PC-9 (cell line): ENCODE data around the gene PRLH.
"Not testable (repeated sequence)": the region's sequence is repeated elsewhere in the genome, so short reads cannot be mapped to it uniquely, and the experiment has no call there.

ENCODE experiments used
- EZH2 ChIP-seq: fragments of 200-600 bp; sonication (generic); IDR thresholded peaks from 2 replicates; pipeline ENCODE4 v1.8.0; 2017; ENCODE audit warnings: antibody characterized with exemption, low read depth
- TF ChIP-seq, protein P1 (sequence below): fragments of 200-600 bp; sonication (generic); conservative IDR thresholded peaks from 2 replicates; pipeline ENCODE4 v1.6.1; 2017; ENCODE audit warnings: mixed run types, antibody characterized with exemption, mild to moderate bottlenecking, moderate library complexity

DNA sequence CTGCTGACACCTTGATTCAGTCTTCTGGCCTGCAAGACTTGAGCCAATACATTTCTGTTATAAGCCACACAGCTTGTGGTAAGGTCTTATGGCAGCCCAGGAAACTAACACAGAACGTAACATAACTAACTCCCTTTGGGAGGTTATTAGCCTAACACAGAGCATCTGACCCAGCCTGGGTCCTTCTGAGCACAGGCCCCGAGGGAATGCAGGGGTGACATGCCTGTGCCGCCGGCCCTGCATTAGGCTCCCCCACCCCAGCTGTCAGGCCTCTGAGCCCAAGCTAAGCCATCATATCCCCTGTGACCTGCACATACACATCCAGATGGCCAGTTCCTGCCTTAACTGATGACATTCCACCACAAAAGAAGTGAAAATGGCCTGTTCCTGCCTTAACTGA lies 40.1 kb downstream of the PRLH start:
- TF ChIP-seq EZH2: not testable (repeated sequence)
- TF ChIP-seq, protein P1, sequence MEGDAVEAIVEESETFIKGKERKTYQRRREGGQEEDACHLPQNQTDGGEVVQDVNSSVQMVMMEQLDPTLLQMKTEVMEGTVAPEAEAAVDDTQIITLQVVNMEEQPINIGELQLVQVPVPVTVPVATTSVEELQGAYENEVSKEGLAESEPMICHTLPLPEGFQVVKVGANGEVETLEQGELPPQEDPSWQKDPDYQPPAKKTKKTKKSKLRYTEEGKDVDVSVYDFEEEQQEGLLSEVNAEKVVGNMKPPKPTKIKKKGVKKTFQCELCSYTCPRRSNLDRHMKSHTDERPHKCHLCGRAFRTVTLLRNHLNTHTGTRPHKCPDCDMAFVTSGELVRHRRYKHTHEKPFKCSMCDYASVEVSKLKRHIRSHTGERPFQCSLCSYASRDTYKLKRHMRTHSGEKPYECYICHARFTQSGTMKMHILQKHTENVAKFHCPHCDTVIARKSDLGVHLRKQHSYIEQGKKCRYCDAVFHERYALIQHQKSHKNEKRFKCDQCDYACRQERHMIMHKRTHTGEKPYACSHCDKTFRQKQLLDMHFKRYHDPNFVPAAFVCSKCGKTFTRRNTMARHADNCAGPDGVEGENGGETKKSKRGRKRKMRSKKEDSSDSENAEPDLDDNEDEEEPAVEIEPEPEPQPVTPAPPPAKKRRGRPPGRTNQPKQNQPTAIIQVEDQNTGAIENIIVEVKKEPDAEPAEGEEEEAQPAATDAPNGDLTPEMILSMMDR: not testable (repeated sequence)
